NCI-H510A treated with DMSO at 0.1 percent for 48 hours (cell line): Measurements from ENCODE around the gene LMO3.

ENCODE experiments used
- DNase-seq: peaks from one replicate; lab custom pipeline; 2025; lab: John Stamatoyannopoulos, UW

Gene LMO3

GRCh38 chr12:16606117-16606200 is at the start of gene LMO3:
TSS of gene LMO3 (minus strand) at chr12:16606162. CDS start at chr12:16600860, 5,302 bp downstream.
- DNase-seq, result no peak

DNA sequence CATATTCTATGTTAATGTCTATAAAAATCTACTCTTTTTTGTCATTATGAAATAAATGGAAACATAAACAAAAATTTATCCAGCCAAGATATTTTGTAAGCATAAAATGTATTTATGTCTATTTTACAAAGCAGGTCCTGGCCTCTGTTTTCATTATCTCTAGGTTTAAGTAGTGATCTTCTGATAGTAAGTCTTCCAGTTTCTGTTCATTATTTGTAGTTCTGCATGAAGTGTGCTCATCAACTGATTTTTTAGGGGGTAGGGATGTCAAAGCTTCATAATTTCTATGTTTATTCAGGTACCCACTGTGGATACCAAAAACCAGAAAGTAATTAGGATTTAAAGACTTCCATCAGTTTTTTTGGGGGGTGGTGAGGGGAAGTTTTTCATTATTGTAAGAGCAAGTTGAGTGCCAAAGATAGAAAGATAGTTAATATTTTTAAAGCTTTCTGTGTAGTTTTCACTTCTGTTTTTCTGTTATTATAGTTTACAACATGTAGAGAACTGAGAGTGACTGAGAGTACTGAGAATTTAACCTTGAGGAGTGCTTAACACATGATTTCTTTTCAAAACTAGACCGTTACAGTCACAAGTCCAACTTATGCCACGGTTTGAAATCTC is 30.6 kb upstream of the LMO3 start:
- DNase-seq, result no peak

- DNase-seq, result no peak
Measured at GRCh38 chr12:16634786-16635185, 28.8 kb upstream of the LMO3 start.

DNA sequence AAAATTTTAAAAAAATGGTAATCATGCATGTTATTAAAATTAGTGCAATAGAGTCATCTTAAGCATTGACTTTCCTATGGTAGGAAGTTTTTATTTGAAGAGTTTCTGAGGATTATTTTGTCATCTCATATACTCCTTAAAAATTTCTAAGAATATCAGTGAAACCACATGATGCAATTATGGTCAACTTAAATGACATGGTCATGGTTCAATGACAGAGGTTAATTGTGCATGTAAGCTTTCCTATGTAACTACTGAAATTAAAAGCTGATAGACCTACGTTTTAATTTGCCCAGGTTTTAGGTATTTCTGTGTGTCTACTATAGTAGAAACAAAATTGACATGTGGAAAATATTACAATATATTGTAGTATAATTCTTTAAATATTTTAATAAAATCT is 21.0 kb upstream of the LMO3 start:
- no peak for DNase-seq

GRCh38 chr12:16622338-16622737 is 16.4 kb upstream of the LMO3 start:
- no peak for DNase-seq

GRCh38 chr12:16619537-16619936 is 13.6 kb upstream of the LMO3 start:
- DNase-seq, result no peak

DNA sequence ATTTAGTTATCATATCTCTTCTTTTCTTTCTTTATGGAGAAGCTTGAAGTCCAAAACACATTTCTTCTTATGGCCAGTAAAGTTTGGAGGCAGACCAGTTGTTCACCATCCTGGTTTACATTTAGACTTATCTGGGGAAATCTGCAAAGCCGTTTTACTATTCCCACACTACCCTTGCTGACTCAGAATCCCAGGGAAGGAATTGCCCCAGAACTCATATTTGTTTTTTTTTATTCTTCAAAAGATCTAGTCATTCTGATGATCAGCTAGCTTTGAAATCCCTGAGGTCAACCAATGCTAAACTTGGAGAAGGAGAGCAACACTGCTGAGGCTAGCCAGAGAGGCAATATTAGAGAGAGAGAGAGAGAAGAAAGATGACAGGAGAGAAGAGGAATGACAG is 12.3 kb upstream of the LMO3 start:
- no peak for DNase-seq

GRCh38 chr12:16613199-16613598 is 7.2 kb upstream of the LMO3 start:
- no peak for DNase-seq

- DNase-seq, result peak; percentile 13
Measured at GRCh38 chr12:16612647-16613046, 6.7 kb upstream of the LMO3 start.

DNA sequence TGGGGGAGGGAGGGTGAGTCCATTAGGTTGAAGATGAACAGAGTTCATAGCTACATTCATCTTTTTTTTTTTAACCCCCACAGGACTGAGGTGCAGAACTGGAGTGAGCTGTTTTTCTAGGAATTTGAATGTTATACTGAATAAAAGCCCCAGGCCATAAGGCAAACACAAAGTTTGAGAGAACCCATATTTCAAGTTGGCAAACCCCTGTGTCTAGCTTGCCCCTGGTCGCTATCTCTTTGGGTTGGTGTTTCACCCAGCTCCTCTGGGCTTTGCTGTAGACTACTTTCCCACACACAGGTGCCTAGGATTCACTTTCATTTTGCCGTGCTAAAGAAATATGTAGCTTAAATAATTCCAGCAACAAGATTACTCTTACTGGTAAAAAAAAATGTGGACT is 5.2 kb upstream of the LMO3 start:
- peak; percentile 71 for DNase-seq

- peak; percentile 77 for DNase-seq
Measured at GRCh38 chr12:16610743-16611142, 4.8 kb upstream of the LMO3 start.

- DNase-seq, result peak; percentile 75
Measured at GRCh38 chr12:16610001-16610585, 4.1 kb upstream of the LMO3 start.

DNA sequence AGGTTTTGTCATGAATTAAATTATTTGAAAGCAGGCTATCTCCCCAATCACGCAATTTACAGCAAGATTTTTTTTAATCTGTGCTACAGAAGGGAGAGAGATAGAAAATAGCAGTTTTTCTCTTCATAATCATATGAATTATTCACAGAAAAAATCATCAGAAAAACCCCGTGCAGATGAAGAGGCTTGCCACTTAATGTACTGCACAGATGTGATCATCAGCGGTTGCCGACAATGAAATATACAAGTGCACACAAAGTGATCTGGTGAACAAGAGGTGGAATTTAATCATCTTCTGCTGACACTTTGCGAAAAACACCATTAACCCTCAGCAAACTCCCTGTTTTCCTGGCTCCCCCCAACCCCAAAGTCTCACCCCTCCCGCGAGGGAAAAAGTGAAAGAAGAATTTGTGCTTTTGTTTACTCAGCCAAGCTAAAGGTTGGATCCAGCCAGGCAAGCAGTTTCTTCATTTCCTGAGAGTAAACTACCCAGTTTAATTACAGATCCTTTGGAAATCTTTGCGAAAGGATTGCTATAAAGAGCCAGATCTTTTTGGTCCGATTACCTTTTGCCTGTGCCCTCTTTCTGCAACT is 3.1 kb upstream of the LMO3 start:
- DNase-seq, result no peak

- no peak for DNase-seq
Measured at GRCh38 chr12:16607906-16608775, 2.2 kb upstream of the LMO3 start.

DNA sequence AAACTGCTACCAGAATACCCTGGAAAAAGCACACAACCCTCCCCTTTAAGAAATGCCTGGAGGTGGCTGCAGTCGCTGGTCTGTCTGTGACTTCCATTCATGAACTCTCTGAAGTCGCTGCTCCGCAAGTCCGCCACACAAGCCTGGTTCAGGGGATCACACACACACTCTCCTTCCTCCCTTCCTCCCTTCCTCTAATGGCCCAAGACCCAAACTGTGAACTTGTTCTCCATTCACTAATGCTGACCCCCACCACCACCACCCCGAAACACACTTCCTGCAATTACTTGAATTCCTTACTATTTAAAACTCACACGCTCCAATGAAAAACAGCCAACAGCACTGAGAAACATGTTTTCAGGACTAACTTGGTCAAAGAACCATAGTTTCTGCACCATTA is 1.0 kb upstream of the LMO3 start:
- peak; percentile 60 for DNase-seq

DNA sequence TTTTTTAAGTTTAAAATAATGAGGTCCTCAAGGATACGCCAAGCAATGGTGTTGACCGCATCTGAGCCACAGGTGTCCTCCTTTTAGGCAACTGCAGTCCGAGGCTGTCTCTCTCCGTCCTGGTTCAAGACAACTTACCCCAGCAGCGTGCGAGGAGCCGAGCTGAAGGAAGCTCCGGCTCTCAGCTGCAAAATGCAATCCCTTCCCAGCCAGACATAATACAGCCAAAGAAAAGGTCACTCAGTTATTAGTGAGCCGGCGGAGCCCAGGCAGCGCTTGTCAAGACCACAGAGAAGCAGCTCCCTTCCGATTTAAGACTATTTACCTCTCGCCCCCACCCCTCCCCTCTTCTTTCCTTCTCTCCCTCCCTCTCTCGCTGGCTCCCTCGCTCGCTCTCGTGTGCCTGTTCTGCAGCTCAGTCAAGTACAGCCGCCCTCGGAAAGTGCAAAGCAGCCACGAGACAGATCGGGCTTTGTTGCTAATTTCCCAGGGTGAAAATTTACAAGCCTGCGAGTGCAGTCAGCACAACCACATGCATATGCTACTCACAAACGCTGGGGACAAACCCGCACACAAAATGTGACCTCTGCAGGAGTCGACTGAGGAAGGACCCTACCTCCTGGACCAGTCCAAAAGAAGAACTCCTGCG is 363 bp upstream of the LMO3 start:
- peak; percentile 88 for DNase-seq

GRCh38 chr12:16605642-16606116 is 283 bp downstream of the LMO3 start:
- DNase-seq, result peak; percentile 82

- DNase-seq, result no peak
Measured at GRCh38 chr12:16604596-16605252, 1.2 kb downstream of the LMO3 start.

DNA sequence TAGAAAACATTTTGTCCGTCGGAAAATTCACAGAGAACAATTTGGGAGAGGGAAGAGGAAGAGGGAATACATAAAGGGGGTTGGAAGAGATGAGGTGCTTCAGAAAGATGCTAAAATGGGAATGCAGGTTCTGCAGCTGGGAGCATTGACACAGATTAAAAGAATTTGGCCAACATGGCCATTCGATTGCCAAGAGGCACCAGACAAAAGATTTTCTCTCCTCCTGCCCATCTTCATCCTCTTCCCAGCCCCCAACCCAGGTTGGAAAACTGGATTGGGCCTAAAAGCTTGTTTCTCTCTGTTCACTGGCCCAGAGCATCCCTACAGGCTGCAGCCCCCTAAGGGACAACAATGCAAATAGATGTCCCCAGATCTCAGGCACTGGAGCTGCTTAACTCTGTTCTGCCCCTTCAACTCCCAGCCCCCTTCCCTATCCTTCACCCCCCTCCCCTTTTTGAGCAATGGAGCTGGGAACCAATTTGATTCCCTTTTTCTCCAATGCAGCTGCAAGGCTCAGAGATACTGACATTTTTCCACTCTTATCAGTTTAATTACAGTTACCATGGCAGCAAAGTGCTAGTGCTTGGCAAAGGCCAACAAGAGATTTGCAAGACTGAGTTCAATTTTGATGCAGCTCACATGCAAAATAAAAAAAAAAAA is 1.9 kb downstream of the LMO3 start:
- peak; percentile 13 for DNase-seq

GRCh38 chr12:16603260-16603915 is 2.6 kb downstream of the LMO3 start:
- DNase-seq, result peak; percentile 62

- peak; percentile 67 for DNase-seq
Measured at GRCh38 chr12:16602412-16602811, 3.5 kb downstream of the LMO3 start.
